Small intestine (tissue), 7 donors: ENCODE data around the gene FAS. TPM values are rescaled to one million over a fixed set of nuclear protein-coding genes. Genes with fewer than 3 reads are reported as not detected.

Experiments used
- DNase-seq, 2 donors: peaks; one replicate each; pipeline versions ENCODE4 v3.0.0 to v3.0.0-alpha.2; 2013
- FAIRE-seq: peaks from 2 replicates; lab custom pipeline; 2012; peaks lifted over from hg19 to GRCh38; lab: Jason Lieb, UNC
- H3K27ac ChIP-seq, 3 donors: one replicate each; pipeline ENCODE4 v1.5.1; 2013; ENCODE audit warnings: low read length in 2 of 3, mild to moderate bottlenecking in 2 of 3, control low read depth in 1 of 3, inconsistent platforms in 1 of 3, low read depth in 1 of 3, moderate library complexity in 1 of 3
- H3K27me3 ChIP-seq, 3 donors: one replicate each; pipeline ENCODE4 v1.6.1; 2013; ENCODE audit warnings: low read length in 3 of 3, inconsistent platforms in 1 of 3; ENCODE audit not compliant: control insufficient read depth in 3 of 3, insufficient read depth in 3 of 3
- H3K36me3 ChIP-seq, 3 donors: one replicate each; pipeline ENCODE4 v1.6.1; 2013; ENCODE audit warnings: low read length in 3 of 3, inconsistent platforms in 1 of 3, low read depth in 1 of 3, mild to moderate bottlenecking in 1 of 3, moderate library complexity in 1 of 3; ENCODE audit not compliant: control insufficient read depth in 3 of 3, insufficient read depth in 2 of 3
- H3K4me1 ChIP-seq, 3 donors: one replicate each; pipeline ENCODE4 v1.6.1; 2013; ENCODE audit warnings: low read length in 2 of 3, inconsistent platforms in 1 of 3, low read depth in 1 of 3, mild to moderate bottlenecking in 1 of 3, moderate library complexity in 1 of 3; ENCODE audit not compliant: control insufficient read depth in 3 of 3, insufficient read depth in 2 of 3
- H3K4me3 ChIP-seq, 3 donors: one replicate each; pipeline ENCODE4 v1.5.1; 2013; ENCODE audit warnings: low read length in 3 of 3, control low read depth in 1 of 3, inconsistent platforms in 1 of 3, low read depth in 1 of 3, mild to moderate bottlenecking in 1 of 3, moderate library complexity in 1 of 3
- H3K9me3 ChIP-seq, 2 donors: one replicate each; pipeline ENCODE4 v1.6.1; 2013; ENCODE audit warnings: low read depth in 1 of 2, low read length in 1 of 2; ENCODE audit not compliant: control insufficient read depth in 2 of 2, insufficient read depth in 1 of 2
- WGBS, 3 donors: extraction: QIAGEN DNeasy Blood & Tissue Kit; methylation state at CpG; one replicate each; pipeline ENCODE4 v1.1.7; 2013; 5-methylcytosine and 5-hydroxymethylcytosine counted together
- polyA plus RNA-seq, 4 donors: library from polyadenylated mRNA; stranded (reverse) in 3 of 4; unstranded in 1 of 4; fragments of 200-250 nt in 3 of 4; fragments of 120-200 nt in 1 of 4; gene quantifications; one replicate each; pipeline versions ENCODE4 v1.2.1 to v1.2.3, GENCODE V29; 2013
- donor health status: healthy with polysubstance abuse.
- donor health status: control.
- donor health status: control.
- donor health status: Bipolar disorder and iron deficiency.
- donor health status: healthy.

FAS gene
- polyA plus RNA-seq, 4 donors: 3.4 to 11.3 (median 5.7) TPM

DNA sequence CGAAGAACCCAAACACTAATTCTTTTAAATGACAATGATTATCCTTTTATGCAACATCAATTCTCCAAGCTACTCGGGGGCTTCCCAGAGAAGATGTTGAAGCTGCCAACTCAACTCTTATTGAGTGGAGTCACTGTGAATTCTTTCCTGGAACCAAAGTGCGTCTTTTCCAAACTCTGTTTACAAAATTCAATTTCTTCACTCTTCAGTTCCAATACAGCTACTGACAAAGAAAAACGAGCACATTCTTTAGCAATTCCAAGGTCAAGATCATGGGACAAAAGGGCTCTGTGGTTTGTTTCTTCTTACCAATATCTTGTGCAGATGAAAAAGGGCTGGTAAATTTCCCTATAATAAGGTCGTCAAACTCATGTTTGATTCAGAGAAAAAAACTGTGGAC, 74.2 kb downstream of the FAS start:
- H3K27ac ChIP-seq: peak overlapping the region in 2 of 3 donors; percentile 4 to 57
- DNase-seq (no peak), FAIRE-seq (no peak)
- peaks cover 0 to 8% (median 0%) of the 10 kb centered on the region in 3 donors for H3K27me3 ChIP-seq
- no peak overlapping the region for H3K4me3 ChIP-seq
- H3K36me3 ChIP-seq: no peaks in the 10 kb centered on the region
- H3K4me1 ChIP-seq: no peaks in the 10 kb centered on the region
- H3K9me3 ChIP-seq: no peaks in the 10 kb centered on the region
- WGBS, 3 donors: 55 to 75% (median 74%) methylated on average over 5 of the region's 5 CpGs

Other genes starting within 250 kb of the FAS start
- gene LIPN, start 230.8 kb upstream of the FAS start, polyA plus RNA-seq: under 1 TPM in 1 of 4 donors, not detected in 3; 0.04 TPM
- under 1 TPM in 1 of 4 donors, not detected in 3; 0.13 TPM for gene LIPM, start 188.1 kb upstream of the FAS start, polyA plus RNA-seq
- gene ANKRD22, start 139.0 kb upstream of the FAS start, polyA plus RNA-seq: 1 to 10 TPM in 3 of 4 donors, under 1 TPM in 1; 0.81 to 8.5 (median 2.2) TPM
- gene STAMBPL1, start 110.6 kb upstream of the FAS start, polyA plus RNA-seq: 10 to 100 TPM in 2 of 4 donors, 1 to 10 TPM in 2; 2.9 to 27.7 (median 9.4) TPM
- gene ACTA2, start 38.0 kb upstream of the FAS start, polyA plus RNA-seq: 100 to 1,000 TPM in 2 of 4 donors, 10 to 100 TPM in 1, 1 to 10 TPM in 1; 6.5 to 274 (median 82.6) TPM
- 1 to 10 TPM in 3 of 4 donors, not detected in 1; 1.4 to 3.5 (median 2.3) TPM for gene CH25H, start 216.5 kb downstream of the FAS start, polyA plus RNA-seq